GM18502 (cell line): Measurements from ENCODE around the gene MYH11.
"Not testable (repeated sequence)": the region's sequence is repeated elsewhere in the genome, so short reads cannot be mapped to it uniquely, and the experiment has no call there.

Source experiments
- ATAC-seq: cut with Tn5 transposase; IDR thresholded peaks from one replicate; pipeline ENCODE4 v1.9.1; 2021; ENCODE audit warnings: mild to moderate bottlenecking; ENCODE audit not compliant: unreplicated experiment, poor library complexity

The MYH11 gene

GRCh38 chr16:15729152-15729551, 127.7 kb downstream of the MYH11 start:
- ATAC-seq = no peak

- ATAC-seq = not testable (repeated sequence)
These were observed 129.1 kb downstream of the MYH11 start for GRCh38 chr16:15727697-15728096.

DNA sequence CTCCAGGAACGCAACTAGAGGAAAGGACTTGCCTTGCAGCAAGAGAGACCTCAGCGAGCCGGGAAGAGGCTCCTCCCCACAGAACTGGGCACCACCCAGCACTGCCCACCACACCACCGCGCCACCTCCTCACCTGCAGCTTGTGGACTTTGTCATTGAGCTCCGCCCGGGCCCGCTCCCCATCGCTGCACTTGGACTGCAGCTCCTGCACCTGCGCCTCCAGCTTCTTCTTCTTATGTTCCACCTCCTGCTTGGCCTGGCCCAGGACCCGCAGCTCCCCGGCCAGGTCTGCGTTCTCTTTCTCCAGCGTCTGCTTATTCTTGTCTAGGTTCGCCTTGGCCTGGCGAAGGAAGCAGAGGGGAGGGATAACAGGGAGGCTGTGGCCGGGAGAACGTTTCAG, 130.1 kb downstream of the MYH11 start:
- ATAC-seq = no peak

DNA sequence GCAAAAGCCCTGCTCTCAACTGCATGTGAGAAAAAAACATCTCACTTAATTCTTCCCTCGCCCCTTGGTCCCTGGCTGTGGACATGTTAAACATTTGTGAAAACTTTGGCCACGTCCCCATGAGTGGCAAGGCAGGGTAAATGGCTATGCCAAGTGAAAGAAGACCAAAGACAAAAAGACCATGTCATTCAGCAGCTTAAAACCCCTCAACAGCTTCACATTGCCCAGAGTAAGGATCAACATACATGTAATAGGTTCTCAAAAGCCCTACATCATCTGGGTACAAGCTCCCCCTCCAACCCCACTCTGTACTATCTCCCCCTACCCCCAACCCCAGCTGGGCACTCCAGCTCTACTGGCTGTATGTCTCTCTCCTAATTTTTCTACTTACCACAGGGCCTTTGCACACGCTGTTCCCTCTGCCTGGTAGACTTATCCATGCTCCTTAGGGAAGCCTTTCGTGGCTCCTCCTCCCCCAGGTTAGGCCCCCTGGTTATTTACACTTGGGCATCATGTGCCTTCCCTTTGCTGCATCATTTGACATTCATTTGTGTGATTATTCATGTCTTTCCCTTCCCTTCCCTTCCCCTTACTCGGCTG, 131.1 kb downstream of the MYH11 start:
- ATAC-seq = no peak

DNA sequence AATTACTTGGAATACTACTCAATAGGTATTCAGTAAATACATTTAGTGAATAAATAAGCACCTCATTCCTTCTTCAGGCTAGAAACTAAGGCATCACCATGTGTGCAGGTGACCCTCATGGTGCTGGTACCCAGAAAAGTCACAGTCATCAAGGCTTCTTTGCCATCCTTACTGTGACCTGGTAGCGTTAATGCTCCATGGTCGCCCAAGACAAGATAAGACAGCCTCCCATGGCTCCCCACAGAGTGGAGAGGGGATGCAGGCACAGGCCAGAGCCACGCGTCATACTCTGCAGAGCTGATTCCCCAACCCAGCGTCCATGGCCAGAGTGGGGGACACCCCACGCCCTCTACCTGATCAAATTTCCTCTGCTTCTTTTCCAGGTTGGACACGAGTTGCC, 133.0 kb downstream of the MYH11 start:
- ATAC-seq = no peak

- no peak for ATAC-seq
These were observed 135.8 kb downstream of the MYH11 start for GRCh38 chr16:15721018-15721417.

DNA sequence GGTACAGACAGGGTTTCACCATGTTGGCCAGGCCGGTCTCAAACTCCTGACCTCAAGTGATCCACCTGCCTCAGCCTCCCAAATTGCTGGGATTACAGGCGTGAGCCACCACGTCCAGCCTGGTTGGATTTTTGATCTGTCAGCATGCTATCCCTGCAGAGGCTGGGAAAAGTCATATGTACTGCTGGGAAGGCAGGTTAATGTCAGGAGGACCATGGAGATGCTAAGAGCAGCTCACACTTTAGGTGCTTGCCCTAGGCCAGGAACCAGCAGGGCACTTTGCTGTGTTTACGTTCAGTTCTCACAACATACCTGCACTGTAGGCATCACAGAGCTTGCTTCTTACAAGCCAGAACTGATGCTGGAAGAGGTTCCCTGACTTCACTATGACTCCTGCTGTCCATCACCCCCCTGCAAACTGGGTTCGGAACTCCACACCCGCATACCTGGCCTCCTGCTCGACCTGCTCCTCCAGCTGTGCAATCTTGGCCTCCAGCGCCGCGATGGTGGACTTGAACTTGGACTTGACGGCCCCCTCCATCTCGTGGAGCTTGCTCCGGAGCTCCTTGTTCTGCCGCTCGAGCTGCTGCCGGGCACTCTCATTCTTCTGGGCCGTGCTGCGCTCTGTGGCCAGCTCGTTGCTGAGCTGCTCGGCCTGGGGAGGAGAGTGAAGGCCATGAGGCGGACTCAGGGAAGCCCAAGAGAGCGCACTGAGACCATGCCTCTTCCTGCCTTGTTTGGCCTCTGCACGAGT, 140.0 kb downstream of the MYH11 start:
- ATAC-seq = no peak

DNA sequence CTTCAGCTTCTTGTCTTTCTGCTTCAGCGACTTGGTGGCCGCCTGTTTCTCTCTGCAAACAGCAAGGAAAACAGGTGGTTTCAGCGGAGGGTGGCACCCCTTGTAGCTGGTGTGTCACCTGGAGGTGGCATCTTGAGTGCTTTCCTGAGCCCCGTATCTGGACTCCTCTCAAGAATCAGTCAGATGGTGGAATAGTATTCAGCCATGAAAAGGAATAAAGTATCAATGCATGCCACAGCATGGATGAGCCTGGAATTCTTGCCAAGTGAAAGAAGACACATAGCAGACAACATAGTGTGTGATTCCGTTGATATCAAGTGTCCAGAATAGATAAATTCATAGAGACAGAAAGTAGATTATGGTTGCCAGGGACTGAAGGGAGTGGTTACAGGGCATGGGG, 141.6 kb downstream of the MYH11 start:
- no peak for ATAC-seq

DNA sequence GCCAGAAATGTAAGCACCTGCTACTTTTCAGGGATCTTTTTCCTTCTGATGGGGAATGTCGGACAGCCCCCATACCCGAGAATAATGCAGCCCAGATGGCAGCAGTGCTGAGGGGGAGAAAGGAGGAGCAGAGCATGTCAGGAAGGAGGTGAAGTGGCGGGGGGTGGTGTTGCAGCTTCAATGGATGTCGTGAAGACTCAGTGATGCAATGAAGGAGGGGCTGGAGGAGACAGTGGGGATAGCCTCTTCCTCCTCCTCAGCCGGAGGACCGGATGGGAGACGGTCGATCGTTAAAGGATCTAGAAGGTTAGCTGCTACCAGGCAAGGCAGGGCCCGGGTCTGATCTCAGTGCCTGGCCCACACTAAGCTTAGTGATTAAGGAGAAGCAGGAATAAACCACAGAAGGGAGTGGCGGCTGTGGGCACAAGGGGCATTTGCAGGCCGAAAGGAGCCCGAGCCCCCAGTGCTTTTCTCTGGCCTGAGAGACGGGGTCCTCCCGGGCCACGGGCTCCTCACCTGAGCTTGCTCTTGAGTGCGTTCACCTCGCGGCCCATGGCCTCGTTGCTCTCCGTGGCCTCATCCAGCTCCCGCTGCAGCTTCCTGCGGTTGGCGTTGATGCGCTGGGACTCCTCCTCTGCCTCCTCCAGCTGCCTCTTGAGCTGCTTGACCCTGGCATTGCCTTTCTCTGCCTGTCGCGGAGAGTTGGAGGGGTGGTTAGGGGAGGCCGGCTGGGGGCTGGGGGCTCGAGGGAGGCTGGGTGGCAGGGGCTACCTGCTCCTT, 142.2 kb downstream of the MYH11 start:
- no peak for ATAC-seq

DNA sequence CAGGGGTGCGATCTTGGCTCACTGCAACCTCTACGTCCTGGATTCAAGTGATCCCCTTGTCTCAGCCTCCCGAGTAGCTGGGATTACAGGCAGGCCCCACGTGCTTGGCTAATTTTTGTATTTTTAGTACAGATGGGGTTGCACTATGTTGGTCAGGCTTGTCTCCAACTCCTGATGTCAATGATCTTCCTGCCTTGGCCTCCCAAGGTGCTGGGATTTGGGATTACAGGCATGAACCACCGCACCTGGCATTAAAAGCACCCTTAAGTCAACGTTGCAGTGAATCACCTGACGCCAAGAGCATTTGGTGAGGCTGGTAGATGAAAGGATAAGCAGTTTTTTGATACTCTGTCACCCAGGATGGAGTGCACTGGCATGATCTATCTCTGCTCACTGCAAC, 147.8 kb downstream of the MYH11 start:
- no peak for ATAC-seq

GRCh38 chr16:15708096-15708495, 148.7 kb downstream of the MYH11 start:
- no peak for ATAC-seq

- ATAC-seq = no peak
These were observed 149.5 kb downstream of the MYH11 start for GRCh38 chr16:15707332-15707731.

GRCh38 chr16:15705064-15705565, 151.7 kb downstream of the MYH11 start:
- no peak for ATAC-seq

DNA sequence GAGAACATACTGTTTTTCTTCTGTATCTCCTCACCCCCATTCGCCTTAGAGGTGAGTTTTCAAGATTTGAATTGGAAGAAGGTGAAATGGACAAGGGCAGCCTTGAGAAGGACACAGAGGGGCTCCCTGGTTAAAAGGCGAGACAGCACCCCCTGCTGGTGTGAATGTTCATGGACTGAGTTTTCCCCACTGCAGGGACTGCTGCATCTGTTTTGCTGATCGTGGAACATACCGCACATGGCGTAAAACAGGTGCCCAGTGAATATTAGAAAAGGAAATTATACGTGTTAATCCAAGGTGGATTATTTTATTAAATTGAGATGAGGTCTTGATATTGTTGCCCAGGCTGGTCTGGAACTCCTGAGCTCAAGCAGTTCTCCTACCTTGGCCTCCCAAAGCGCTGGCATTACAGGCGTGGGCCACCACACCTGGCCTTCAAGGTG, 152.3 kb downstream of the MYH11 start:
- no peak for ATAC-seq

- no peak for ATAC-seq
These were observed 153.6 kb downstream of the MYH11 start for GRCh38 chr16:15703029-15703736.

GRCh38 chr16:15701975-15702970, 154.6 kb downstream of the MYH11 start:
- no peak for ATAC-seq

GRCh38 chr16:15701367-15701766, 155.5 kb downstream of the MYH11 start:
- ATAC-seq = no peak

DNA sequence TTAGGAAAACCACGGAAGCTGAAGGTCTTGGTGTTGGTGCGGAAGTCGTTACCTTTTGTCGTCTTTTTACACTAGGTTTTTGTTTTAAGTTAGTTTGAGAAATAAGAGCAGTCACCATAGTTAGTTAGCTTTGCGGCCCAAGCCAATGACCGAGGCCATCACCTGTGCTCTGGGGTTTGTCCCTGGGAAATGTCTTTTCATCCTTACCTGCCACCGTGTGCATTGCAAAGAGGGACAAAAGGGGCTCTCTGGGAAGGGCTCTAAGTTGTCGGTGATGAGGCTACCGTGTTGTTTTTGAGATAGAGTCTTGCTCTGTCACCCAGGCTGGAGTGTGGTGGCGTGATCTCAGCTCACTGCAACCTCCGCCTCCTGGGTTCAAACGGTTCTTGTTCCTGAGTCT, 157.0 kb downstream of the MYH11 start:
- no peak for ATAC-seq

GRCh38 chr16:15694499-15694898, 162.3 kb downstream of the MYH11 start:
- no peak for ATAC-seq
